Measurements from ENCODE around the gene FRMD3. TPM values are rescaled to one million over a fixed set of nuclear protein-coding genes. Genes with fewer than 3 reads are reported as not detected.

FRMD3 gene
- total RNA-seq, 1 experiment from 2014 or later, result 0.55 TPM

GRCh38 chr9:83574482-83574881 lies 36.3 kb upstream of the FRMD3 start:
- no peak overlapping the region for H3K27ac Mint-ChIP-seq

More at GRCh38 chr9:83574482-83574881, 36.3 kb upstream of the FRMD3 start:
- WGBS (ENCODE audit: extremely low coverage, insufficient read length, low lambda C conversion rate), result no CpG with 5 or more reads among the region's 1 CpG
- Histone ChIP-seq H3K23me2 (ENCODE audit: insufficient read length, low read depth, low read length, poor library complexity, severe bottlenecking) (no peaks in the 10 kb centered on the region), H3K4me2 (ENCODE audit: insufficient read depth, insufficient read length, low read length) (no peak overlapping the region), H3T11ph (ENCODE audit: low read length) (no peak overlapping the region), H4K20me1 (ENCODE audit: control insufficient read depth, insufficient read depth, insufficient read length) (no peaks in the 10 kb centered on the region), H4K8ac (replicated peaks; ENCODE audit: insufficient read length, low read depth, low read length) (no peak overlapping the region), H3K9me3 (ENCODE audit: control insufficient read depth, low read depth, low read length) (no peaks in the 10 kb centered on the region), H3K27me3 (ENCODE audit: insufficient read depth, low read length) (no peaks in the 10 kb centered on the region), H4K5ac (ENCODE audit: insufficient read length, low read depth, low read length) (no peak overlapping the region), H3K79me2 (ENCODE audit: insufficient read depth, low read length) (no peaks in the 10 kb centered on the region), H3K18ac (ENCODE audit: insufficient read length, low read depth, low read length) (no peak overlapping the region), H3K14ac (ENCODE audit: insufficient read depth, low read length) (no peak overlapping the region), H2AFZ (ENCODE audit: low read length) (no peak overlapping the region), H2BK5ac (ENCODE audit: insufficient read length, low read length) (no peak overlapping the region), H4K91ac (ENCODE audit: insufficient read length, low read depth, low read length) (no peak overlapping the region), H3K4me1 (ENCODE audit: insufficient read depth, low read length) (no peaks in the 10 kb centered on the region), H2BK20ac (ENCODE audit: low read depth, low read length, poor library complexity, severe bottlenecking) (no peak overlapping the region), H3K23ac (ENCODE audit: insufficient read length, low read depth, low read length) (no peak overlapping the region), H2AK5ac (ENCODE audit: insufficient read length, low read length) (no peak overlapping the region), H2BK120ac (ENCODE audit: low read depth, low read length, poor library complexity, severe bottlenecking) (no peak overlapping the region), H3K9ac (ENCODE audit: extremely low read depth, insufficient read length, low read length) (no peak overlapping the region), H3K56ac (ENCODE audit: insufficient read length, low read depth, low read length) (no peak overlapping the region), H2BK15ac (ENCODE audit: low read depth, low read length) (no peak overlapping the region), H3K79me1 (ENCODE audit: insufficient read depth, low read depth, low read length, poor library complexity, severe bottlenecking) (no peaks in the 10 kb centered on the region), H2BK12ac (ENCODE audit: insufficient read length, low read depth, low read length) (no peak overlapping the region), H3K27ac (ENCODE audit: insufficient read length, low read depth, low read length) (no peak overlapping the region), H3K4ac (ENCODE audit: low read depth, low read length) (no peak overlapping the region)
- Mint-ChIP-seq H3K36me3 (ENCODE audit: insufficient read depth in 1 of 3, low read depth in 3 of 3) (peaks cover 0 to 8% (median 6%) of the 10 kb centered on the region in 3 experiments; a peak in 1 of 7 replicates), H3K4me3 (no peak overlapping the region), H3K4me1 (no peaks in the 10 kb centered on the region), H3K27me3 (ENCODE audit: low read depth) (no peaks in the 10 kb centered on the region), H3K9me3 (peaks cover 9 to 13% of the 10 kb centered on the region in 2 experiments; a peak in 4 of 5 replicates)
- no peak for TF ChIP-seq CTCF (conservative IDR thresholded peaks at IDR 0.05)
- DNase-seq, result no peak

Measured in H9 (cell line).